ENCODE results near the gene C1orf21.

The C1orf21 gene

DNA sequence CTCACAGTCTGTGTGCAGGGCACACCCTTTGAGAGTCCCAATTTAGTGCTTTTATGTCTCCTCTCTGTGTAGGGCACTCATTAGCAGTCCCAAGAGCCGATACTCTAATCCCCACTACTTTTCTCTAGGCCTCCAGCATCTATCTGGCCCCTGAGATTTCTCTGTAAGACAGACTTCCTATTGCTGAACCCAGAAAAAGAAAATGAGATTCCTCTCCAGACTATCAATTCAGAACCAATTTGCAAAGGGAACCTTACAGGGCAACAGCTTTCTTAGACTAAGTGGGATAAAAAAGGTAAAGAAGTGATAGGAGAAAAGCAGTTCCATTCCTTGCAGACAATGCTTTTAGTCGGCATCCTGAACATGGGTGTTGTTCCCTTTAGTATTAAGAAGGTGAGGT is 195.6 kb downstream of the C1orf21 start:
- ChIA-PET CTCF (no interaction called here), POLR2A (no interaction called here)
- TF ChIP-seq, protein P1, sequence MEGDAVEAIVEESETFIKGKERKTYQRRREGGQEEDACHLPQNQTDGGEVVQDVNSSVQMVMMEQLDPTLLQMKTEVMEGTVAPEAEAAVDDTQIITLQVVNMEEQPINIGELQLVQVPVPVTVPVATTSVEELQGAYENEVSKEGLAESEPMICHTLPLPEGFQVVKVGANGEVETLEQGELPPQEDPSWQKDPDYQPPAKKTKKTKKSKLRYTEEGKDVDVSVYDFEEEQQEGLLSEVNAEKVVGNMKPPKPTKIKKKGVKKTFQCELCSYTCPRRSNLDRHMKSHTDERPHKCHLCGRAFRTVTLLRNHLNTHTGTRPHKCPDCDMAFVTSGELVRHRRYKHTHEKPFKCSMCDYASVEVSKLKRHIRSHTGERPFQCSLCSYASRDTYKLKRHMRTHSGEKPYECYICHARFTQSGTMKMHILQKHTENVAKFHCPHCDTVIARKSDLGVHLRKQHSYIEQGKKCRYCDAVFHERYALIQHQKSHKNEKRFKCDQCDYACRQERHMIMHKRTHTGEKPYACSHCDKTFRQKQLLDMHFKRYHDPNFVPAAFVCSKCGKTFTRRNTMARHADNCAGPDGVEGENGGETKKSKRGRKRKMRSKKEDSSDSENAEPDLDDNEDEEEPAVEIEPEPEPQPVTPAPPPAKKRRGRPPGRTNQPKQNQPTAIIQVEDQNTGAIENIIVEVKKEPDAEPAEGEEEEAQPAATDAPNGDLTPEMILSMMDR (IDR thresholded peaks at IDR 0.05; ENCODE audit: control extremely low read depth, extremely low read depth, low read depth, missing control alignments) = no peak
- no peak for DNase-seq (ENCODE audit: extremely low spot score)

DNA sequence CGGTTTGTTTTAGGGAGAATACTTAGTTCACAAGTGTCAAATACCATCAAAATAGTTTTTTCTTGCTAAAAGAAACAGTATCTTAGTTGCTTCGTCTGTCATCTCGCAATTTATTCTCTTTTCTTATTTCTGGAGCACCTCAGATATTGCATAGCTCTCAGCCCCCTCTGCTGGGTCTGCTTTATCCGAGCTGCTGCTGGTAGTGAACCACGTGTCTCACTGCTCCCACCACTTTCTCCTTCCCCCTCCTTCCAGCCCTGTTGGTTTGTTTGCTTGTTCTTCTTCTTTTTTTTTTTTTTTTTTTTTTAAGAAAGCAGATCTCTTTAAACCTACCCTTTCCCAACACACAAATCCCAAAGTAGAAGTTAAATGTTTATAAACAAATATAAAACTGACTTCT is 197.0 kb downstream of the C1orf21 start:
- ChIA-PET CTCF (no interaction called here), POLR2A (no interaction called here)
- no peak for DNase-seq (ENCODE audit: extremely low spot score)
- TF ChIP-seq, protein P1 (IDR thresholded peaks at IDR 0.05; ENCODE audit: control extremely low read depth, extremely low read depth, low read depth, missing control alignments) = no peak

DNA sequence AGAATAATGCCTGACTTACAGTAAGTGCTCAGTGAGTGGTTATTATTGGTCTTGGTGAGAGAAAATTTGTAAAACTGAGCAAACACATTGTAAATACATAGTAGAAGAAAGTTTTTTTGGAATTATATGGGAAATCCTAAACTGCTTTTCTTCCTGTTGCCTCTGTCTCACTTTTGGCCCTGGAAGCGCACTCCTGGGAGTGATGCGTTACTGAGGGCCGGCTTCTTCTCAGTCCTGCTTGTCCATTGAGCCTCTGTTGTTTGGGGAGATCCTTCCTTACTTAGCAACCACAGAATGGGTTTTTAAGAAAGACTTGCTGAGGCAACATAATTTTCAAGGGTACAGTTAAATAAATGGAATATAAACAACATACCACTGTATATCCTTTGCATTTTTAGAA is 201.9 kb downstream of the C1orf21 start:
- DNase-seq (ENCODE audit: extremely low spot score) = no peak
- TF ChIP-seq, protein P1 (IDR thresholded peaks at IDR 0.05; ENCODE audit: control extremely low read depth, extremely low read depth, low read depth, missing control alignments) = no peak
- CTCF ChIA-PET = interaction anchor here (1.3 to 2.1 kb wide), 2 partner anchors 11 to 26 kb away, joined by 4 to 5 read pairs; no protein-coding TSS in a partner anchor
- POLR2A ChIA-PET = no interaction called here

DNA sequence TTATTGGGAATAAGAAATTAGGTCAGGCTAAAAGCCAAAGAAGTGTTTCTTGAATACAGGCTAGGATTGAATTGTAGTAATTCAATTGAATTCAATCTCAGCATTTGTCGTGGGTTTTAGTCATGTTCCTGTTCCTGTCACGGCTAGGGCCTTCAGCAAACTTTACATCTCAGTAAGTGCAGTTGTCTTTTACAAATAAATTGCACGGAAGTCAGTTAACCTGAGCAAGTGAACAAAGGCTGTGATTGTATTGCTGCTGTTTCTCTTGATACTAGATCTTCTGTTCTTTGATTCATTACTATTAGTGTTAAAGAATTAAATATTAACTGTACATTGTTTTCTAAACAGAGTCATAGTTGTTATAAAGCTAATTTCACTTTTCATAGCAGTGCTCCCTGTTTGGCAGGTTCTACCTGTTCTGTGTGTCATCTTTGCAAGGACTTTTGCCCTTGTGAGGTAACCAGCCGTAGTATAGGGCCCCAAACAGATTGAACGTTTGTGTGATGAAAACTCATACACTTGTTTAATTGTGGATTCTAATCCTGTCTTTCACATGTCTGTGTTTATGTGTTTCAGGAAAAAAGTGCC is 203.4 kb downstream of the C1orf21 start:
- ChIA-PET CTCF (interaction anchor here (1.1 to 2.1 kb wide), 3 partner anchors 10 to 50 kb away, joined by 3 to 5 read pairs (median 3); no protein-coding TSS in a partner anchor), POLR2A (no interaction called here)
- TF ChIP-seq, protein P1 (IDR thresholded peaks at IDR 0.05; ENCODE audit: control extremely low read depth, extremely low read depth, low read depth, missing control alignments) = no peak
- no peak for DNase-seq (ENCODE audit: extremely low spot score)

DNA sequence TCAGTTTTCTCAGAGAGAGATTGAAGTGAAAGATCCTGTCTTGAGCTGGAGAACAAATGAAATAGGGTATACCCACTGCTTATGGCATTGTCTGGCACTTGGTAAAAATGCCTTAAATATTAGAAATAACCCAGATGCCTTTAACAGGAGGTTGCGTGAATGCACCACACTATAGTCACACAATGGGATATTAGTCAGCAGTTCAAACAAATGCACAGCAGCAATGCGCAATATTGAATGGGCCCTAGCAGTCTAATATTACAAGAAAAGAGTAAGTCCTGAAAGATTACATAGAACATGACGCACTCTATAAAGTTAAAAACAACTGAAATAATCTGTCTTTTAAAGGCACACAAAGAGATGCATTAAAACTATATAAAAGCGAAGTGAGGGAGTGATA is 206.8 kb downstream of the C1orf21 start:
- POLR2A ChIA-PET = no interaction called here
- CTCF ChIA-PET = interaction anchor here (0.9 kb wide), 1 partner anchor 13 kb away, joined by 3 read pairs; no protein-coding TSS in a partner anchor

DNA sequence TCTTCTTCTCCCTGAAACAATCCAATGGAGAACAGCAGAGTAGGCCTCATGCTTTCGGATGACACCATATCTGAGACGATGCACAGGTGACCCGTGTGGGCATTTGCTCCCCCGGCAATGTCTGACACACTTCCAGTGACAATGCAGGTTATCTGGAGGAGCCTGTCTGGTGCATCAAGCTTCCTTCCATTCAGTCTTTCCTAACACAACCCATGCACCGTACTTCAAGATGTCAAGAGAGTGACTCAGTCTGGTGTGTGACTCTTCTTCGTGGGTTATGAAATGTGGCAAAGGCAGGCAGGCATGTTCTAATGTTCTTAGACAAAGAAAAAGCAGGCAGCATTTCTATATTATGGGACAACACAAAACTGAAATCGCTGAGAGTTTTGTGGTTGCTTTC is 208.8 kb downstream of the C1orf21 start:
- DNase-seq (ENCODE audit: extremely low spot score) = no peak
- ChIA-PET CTCF (interaction anchor here (0.7 kb wide), 1 partner anchor 22 kb away, joined by 3 read pairs; no protein-coding TSS in a partner anchor), POLR2A (no interaction called here)
- TF ChIP-seq, protein P1 (IDR thresholded peaks at IDR 0.05; ENCODE audit: control extremely low read depth, extremely low read depth, low read depth, missing control alignments) = no peak

More for the DNA sequence above, 206.8 kb downstream of the C1orf21 start:
- TF ChIP-seq, protein P1 (IDR thresholded peaks at IDR 0.05; ENCODE audit: control extremely low read depth, extremely low read depth, low read depth, missing control alignments) = no peak
- DNase-seq (ENCODE audit: extremely low spot score) = no peak
